Adipose tissue (tissue), 3 donors: ENCODE measurements around the gene CHN2. TPM values are rescaled to one million over a fixed set of nuclear protein-coding genes. Genes with fewer than 3 reads are reported as not detected.
"Not testable (repeated sequence)": the region's sequence is repeated elsewhere in the genome, so short reads cannot be mapped to it uniquely, and the experiment has no call there.

Source experiments
- H3K27ac ChIP-seq: one replicate; pipeline ENCODE4 v1.5.1; 2013; ENCODE audit warnings: low read depth, low read length
- WGBS, 3 donors: extraction: QIAGEN DNeasy Blood & Tissue Kit; methylation state at CpG; one replicate each; pipeline ENCODE4 v1.1.7; 2013; 5-methylcytosine and 5-hydroxymethylcytosine counted together
- polyA plus RNA-seq, 3 donors: library from polyadenylated mRNA; stranded (reverse); fragments of 200-250 nt; gene quantifications; one replicate each; pipeline ENCODE4 v1.2.3, GENCODE V29; 2013
- donor health status: healthy with polysubstance abuse.
- donor health status: Bipolar disorder and iron deficiency.
- donor health status: healthy.

Gene CHN2
- polyA plus RNA-seq, 3 donors: 1.7 to 8.9 (median 7.8) TPM

DNA sequence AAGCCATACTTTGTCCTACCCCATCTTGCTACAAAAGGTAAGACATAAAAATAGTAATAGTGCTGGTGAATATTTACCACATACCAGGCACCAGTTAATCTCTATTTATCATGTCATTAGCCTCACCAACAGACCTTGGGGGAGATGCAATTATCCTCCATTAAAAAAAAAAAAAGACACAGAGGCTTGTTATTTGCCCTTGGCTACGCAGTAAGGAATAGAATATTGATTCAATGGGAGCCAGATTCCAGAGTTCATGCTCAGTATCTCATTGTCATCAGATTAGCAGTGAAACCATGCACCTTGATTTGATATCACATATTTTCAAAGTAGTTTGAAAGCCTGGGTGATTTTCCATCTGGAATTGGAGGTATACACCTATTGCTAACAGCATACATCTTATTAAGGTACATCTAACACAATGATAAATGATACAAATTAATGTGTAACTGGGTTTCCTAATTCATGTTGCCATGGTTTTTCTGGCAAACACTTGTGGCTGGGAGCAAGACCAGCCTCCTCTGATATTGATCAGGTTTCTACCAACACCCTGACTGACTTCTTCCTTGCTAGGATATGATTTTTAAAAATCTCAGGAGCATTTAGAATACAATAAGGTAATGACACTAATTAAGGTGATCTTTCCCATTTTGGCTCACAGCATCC is 301.9 kb downstream of the CHN2 start:
- no peak overlapping the region for H3K27ac ChIP-seq
- 36 to 100% (median 91%) methylated on average over 1 of the region's 1 CpG for WGBS, 3 donors

DNA sequence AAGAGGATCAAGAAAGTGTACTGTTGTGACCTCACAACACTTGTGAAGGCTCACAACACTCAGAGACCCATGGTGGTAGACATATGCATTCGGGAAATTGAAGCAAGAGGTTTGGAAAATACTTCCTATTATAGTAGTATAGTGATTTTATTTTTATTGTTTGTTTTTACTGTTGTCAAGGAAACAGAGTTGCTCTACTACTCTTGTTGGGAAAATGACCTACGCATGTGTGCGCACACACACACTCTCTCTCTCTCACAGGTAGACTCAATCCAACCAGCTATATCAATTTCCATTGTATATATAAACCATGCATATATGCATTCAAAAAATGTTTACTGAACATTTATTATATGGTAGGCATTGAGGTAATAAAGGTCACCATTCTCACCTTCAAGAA is 305.4 kb downstream of the CHN2 start:
- H3K27ac ChIP-seq: no peak overlapping the region
- 87 to 97% (median 90%) methylated on average over 3 of the region's 3 CpGs for WGBS, 3 donors

DNA sequence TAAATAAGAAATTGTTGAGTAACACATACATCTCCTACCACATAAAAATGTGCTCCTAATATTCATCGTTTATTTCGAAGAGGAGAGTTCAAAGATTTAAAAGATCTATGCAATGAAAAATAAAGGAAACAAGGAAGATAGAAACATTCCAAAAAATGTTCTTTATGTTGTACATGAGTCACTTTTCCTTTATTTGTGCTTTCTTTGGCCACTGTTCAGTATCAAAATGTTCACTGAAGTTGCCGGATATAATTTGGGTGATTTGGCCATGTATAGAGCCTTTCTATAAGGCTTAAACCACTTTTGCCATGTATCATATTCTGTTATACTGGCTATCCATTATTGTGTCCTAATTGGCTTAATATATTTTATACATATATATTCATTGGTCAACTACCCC is 306.1 kb downstream of the CHN2 start:
- H3K27ac ChIP-seq: no peak overlapping the region
- WGBS, 3 donors: 91 to 96% (median 93%) methylated on average over 3 of the region's 3 CpGs

DNA sequence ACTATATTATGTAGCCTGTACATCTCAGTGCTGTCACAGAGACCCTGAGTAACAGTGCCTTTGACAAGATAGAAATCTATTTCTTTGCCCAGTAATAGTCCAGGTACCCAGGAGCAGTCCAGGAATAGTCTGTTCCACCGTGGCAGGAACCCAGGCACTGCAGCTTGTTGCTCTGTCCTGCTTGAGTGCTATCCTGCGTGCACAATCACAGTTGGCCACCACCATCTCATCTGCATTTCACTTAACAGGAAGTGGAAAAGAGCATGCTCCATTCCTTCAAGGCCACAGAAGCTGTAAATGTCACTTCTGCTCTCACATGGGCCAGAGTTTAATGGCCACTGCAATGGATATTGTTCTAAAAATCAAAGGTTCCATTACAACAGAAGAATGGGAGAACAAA is 307.6 kb downstream of the CHN2 start:
- 82 to 86% (median 85%) methylated on average over 2 of the region's 2 CpGs for WGBS, 3 donors
- H3K27ac ChIP-seq: no peak overlapping the region

DNA sequence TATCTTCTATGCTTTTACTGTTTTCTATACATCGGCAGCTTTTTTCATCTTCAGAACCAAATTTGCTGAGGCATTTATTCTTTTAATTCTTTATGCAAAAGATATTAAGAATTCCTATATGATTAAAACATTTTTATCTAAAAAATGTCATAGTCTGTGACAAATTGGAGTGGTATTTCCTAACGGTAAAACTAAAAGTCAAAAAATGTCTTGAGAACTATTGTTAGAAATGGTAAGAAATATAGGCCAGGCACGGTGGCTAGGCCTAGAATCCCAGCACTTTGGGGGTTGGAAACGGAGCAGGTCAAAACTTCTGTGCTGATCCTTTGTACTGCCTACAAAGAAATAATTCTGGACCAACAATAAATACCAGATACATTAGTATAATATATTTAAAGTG is 311.4 kb downstream of the CHN2 start:
- H3K27ac ChIP-seq: no peak overlapping the region
- WGBS, 3 donors: 84 to 94% (median 93%) methylated on average over 4 of the region's 4 CpGs

DNA sequence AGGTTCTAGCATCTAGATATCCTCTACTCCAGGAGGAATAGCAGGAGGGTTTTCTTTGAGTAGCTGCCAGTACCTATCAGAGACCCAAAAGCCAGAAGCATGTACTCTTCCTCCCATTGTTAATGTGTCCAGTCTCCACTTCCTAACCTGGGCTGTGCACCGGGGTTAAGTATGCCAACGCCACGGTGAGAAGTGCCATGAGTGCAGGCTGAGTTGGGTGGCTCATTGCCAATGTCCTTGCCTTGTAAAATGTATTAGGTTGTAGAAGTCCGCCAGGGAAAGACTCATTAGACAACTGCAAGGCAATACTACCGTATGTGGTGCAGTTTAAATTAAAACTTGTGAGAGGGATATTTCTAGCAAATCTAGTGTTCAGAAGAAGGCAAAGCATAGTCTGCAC is 314.0 kb downstream of the CHN2 start:
- WGBS, 3 donors: 74 to 76% (median 74%) methylated on average over 5 of the region's 5 CpGs
- H3K27ac ChIP-seq: no peak overlapping the region

DNA sequence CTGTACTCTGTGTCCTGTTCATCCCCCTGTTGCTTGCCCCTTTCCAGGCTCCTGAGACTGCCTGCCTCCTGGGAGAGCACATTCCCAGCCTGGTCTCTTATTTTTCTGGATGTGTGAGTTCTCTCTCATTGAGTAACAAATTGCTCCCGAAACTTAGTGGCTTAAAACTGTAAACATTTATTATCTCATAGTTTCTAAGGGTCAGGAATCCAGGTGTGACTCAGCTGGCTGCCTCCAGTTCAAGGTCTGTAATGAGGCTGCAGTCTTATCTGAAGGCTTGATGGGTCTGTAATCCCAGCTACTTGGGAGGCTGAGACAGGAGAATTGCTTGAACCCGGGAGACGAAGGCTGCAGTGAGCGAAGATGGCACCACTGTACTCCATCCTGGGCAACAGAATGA is 315.5 kb downstream of the CHN2 start:
- whole genome bisulfite sequencing, 3 donors: 89 to 100% (median 94%) methylated on average over 4 of the region's 4 CpGs
- H3K27ac ChIP-seq: no peak overlapping the region

DNA sequence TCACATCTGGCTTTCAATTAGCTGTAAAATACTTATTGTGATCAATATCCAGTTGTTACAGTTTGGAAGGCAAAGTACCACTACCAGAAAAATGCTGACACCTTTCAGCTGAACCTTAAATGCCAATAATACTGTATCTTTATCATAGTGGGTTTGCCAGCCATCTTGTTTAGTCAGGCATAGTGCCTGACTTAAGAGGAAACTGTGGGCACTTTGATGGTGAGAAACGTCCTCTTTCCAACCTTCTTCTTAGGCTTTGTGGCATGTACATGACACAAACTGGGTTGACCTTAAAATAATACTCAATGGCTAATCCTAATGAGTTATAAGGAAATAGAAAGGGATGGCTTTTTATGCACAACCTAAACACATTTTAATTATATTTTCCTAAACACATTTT is 316.8 kb downstream of the CHN2 start:
- no peak overlapping the region for H3K27ac ChIP-seq
- WGBS, 3 donors: 30 to 38% (median 35%) methylated on average over 1 of the region's 1 CpG

DNA sequence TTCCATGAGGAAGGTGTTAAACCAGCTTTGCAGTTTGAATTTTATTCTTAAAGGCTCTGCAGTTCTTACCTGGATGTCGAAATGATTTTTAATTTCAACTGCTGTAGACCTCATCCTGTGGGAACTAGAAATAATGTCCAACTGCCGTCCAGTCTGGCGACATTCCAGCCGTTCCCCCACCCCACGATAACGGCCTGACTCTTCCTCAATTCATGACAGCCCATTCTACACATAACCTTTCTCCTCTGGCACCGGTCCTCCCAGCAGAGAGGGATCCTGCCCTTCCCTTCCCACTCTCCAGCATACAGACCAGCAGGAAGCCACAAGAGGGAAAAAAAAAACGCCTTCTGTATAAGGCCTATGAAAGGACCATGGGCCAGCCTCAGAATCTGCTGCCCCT is 317.3 kb downstream of the CHN2 start:
- WGBS, 3 donors: 43 to 49% (median 44%) methylated on average over 7 to 8 of the region's 8 CpGs

DNA sequence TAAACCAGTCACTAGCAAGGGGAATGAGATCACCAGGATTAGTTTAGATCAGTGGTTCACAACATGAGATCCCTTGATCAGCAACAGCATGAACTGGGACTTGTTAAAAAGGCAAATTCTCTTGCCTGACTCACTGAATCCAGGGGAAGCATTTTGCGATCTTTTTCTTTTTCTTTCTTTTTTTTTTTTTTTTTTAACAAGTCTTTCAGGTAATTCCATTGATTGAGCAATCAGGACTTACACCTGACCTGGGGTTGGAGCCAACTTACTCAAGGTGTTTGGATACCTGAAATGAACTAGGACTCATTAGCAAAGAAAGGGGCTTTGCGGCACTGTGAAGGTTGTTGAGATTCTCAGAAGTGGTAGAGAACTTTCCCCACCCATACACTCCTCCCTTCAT is 321.9 kb downstream of the CHN2 start:
- no peak overlapping the region for H3K27ac ChIP-seq
- 66 to 95% (median 92%) methylated on average over 2 of the region's 2 CpGs for WGBS, 3 donors

More for the DNA sequence above, 317.3 kb downstream of the CHN2 start:
- H3K27ac ChIP-seq: no peak overlapping the region

DNA sequence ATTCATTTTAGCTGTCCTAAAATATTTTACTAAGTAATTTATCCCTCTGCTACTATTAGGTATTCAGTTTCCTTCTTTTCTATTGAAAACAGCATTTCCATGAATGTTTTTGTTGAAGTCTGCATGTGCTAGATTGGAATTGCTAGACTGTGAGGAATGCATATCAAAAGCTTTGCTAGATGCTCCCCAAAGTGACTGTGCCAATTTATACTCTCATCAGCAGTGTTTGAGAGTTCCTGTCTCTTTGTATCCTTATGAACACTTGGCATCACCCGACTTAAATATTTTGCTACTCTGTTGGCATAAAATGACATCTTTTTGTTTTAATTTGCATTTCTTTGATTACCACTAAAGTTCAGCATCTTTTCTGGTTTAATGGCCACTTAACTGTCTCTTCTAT is 324.0 kb downstream of the CHN2 start:
- no peak overlapping the region for H3K27ac ChIP-seq
- WGBS, 3 donors: 72 to 87% (median 82%) methylated on average over 1 of the region's 1 CpG

DNA sequence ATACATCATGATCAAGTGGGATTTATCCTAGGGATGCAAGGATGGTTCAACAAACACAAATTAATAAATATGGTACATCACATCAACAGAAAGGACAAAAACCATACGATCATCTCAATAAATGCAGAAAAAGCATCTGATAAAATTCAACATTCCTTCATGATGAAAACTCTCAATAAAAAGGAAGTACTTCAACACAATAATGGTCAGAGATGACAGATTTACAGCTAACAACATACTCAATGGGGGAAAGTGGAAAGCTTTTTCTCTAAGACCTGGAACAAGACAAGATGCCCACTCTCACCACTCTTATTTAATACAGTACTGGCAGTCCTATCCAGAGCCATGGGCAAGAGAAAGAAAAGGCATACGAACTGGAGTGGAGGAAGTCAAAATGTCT is 329.2 kb downstream of the CHN2 start:
- 64 to 86% (median 67%) methylated on average over 2 of the region's 2 CpGs for WGBS, 3 donors
- H3K27ac ChIP-seq: no peak overlapping the region

DNA sequence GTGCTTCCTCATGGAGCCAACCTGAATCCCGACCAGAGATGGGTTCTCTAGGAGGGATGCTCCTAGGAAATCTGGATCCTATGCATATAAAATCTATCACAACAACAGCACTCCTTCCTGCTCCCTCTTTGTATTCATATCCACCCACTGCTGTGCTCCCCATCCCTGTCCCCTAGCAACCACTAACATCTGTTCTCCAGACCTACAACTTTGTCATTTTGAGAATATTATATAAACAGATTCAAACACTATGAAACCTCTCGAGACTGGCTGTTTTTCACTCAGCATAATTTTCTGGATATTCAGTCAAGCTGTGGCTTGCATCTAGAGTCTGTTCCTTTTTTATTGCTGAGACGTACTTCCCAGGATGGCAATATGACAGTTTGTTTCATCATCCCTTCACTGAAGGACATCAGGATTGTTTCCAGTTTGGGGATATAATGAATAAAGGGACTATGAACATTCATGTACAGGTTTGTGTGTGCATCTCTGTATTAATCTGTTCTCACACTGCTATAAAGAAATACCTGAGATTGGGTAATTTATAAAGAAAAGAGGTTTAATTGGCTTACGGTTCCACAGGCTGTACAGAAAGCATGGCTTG is 333.0 kb downstream of the CHN2 start:
- 81 to 93% (median 85%) methylated on average over 4 of the region's 4 CpGs for WGBS, 3 donors
- no peak overlapping the region for H3K27ac ChIP-seq

DNA sequence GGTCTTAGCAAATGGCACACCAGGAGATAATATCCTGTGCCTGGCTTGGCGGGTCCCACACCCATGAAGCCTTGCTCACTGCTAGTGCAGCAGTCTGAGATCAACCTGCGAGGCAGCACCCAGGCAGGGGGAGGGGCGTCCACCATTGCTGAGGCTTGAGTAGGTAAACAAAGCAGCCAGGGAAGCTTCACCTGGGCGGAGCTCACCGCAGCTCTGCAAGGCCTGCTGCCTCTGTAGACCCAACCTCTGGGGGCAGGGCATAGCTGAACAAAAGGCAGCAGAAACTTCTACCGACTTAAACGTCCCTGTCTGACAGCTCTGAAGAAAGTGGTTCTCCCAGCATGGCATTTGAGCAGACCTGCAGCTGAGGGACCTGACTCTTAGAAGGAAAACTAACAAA is 334.0 kb downstream of the CHN2 start:
- 74 to 81% (median 77%) methylated on average over 7 of the region's 7 CpGs for WGBS, 3 donors

More for the DNA sequence above, 334.0 kb downstream of the CHN2 start:
- H3K27ac ChIP-seq: not testable (repeated sequence)

Other genes starting within 250 kb of the CHN2 start
- gene TRIL, start 236.4 kb upstream of the CHN2 start, polyA plus RNA-seq: 1 to 10 TPM in 2 of 3 donors, under 1 TPM in 1; 0.45 to 2.2 (median 1.7) TPM
- 10 to 100 TPM in 2 of 3 donors, 1 to 10 TPM in 1; 2.6 to 13.4 (median 11.5) TPM for gene CPVL, start 48.2 kb upstream of the CHN2 start, polyA plus RNA-seq